ACHN (cell line): ENCODE measurements around the gene MFSD6.
A peak's percentile ranks its signal among the peaks of the same experiment; 100 is the strongest.
"Not testable (repeated sequence)": the region's sequence is repeated elsewhere in the genome, so short reads cannot be mapped to it uniquely, and the experiment has no call there.

Experiments
- DNase-seq: peaks from one replicate; pipeline ENCODE4 v3.0.0-alpha.2; 2015
- in situ Hi-C: cut with HindIII; loops from 2 replicates; pipeline ENCODE4 v1.10.0; 2017; ENCODE audit warnings: low sequenced_read_pairs, low pct_ligation_motif_present, low pct_unique_long_range_greater_than_20kb

The MFSD6 gene

DNA sequence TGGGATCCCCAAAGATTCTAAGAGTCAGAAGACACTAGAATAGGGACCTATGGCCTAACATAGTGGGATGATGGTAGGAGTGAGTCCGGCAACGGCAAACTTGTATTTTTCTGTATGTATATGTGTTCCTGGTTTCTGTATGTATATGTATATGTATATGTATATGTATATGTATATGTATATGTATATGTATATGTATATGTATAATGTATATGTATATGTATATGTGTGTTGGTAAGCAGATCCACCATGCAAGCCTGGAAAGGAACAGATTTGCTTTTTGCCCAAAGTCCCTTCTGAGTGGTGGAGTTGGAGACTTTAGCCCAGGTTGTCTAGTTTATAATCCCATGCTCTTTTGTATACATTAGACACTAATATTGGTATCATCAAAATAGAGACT, 46.6 kb downstream of the MFSD6 start:
- in situ Hi-C loops, result no loop called here
- no peak for DNase-seq

DNA sequence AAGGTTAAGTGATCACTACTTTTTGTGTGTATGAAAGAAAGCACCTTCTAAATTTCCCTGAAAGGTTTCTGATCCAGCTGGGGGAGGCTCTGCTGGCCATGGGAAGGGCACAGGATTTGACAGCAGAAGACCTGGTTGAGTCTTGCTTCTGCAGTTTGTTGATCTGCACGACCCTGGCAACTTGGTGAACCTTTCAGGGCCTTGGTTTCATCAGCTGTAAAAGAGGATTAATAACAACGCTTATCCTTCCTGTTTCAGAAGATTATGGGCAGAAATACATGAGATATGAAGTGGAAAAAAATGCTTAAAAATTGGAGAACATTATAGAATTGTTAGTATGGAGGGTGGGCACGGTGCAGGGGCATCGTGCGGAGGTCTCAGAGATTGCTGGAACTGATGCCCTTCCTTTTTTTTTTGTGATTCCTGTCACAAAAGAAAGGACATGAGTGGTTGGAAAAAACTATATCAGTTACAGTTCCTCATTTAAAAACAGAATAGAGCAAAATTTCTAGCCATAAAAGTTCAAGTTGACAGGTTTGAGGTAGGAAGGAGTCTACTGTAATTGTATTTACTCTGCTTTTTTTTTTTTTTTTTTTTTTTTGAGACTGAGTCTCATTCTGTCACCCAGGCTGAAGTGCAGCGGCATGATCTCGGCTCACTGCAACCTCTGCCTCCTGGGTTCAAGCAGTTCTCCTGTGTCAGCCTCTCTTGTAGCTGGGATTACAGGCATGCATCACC, 47.4 kb downstream of the MFSD6 start:
- in situ Hi-C loops, result no loop called here
- no peak for DNase-seq

DNA sequence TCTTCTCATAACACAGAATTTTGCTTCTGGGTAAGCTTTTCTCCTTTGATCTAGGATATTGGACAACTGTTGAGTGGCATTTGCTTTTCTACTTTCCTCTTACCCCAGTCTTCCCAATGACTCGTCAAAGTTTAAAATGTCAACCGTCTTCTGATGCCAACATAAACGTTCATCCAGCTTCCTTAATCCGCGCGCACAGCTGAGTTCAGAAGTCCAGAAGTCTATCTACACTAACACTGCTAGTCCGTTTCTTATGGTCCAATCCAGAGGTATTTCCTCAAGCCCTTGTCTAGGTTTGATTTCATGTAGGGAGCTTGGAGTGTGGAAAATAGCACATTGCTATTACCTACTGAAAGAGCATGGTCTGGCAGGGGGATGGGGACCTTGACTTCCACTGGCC, 48.7 kb downstream of the MFSD6 start:
- DNase-seq, result no peak
- in situ Hi-C loops, result no loop called here

DNA sequence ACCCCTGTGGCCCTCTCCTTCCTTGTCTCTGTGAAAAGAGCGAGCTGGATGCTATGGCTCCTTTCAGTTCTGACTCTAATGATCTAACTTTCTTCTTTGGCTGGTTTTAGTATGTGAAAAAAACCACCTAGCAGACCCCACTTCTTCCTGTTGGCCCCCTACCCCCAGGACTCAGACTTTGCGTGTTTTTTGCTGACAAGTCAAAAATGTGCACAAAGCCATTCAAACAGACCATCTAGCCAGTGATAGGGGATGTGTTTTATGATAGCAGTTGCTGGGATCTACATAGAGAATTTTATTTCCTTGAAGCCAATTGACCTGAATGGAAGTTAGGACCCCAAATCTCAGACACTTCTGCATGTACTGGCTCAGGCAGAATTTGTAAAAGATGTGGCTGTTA, 49.1 kb downstream of the MFSD6 start:
- in situ Hi-C loops, result no loop called here
- DNase-seq, result no peak

DNA sequence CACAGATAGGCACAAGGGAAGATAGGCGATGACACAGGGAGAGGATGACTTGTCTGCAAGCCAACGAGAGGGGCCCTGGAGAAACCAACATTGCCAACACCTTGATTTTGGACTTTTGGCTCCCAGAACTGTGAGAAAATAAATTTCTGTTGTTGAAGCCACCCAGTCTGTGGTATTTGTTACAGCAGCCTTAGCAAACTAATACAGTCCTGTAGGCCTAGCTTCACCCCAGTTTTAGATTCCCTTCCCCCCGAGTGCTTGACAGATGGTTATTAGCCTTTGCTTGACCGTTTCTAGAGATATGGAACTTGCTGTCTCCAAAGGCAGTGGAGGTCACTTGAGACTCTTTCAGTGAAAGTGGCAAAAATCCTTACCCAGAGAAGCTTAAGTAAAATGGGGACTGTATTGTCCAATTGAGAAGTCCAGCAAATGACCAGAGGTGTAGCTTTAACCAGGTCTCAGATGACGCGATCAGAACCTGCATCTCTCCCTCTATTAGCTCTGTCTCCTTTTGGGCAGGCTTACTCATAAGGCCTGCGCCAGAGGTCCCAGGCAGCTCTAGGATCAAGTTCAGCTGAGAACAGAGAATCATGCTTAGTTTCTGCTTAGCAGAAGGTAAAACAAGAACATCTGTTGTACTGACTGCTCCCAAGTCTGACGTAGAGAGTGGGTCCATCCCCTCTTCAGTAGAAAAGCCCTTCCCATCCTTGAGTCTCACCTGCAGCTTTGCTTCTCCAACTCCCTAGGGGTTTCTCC, 50.4 kb downstream of the MFSD6 start:
- in situ Hi-C loops, result no loop called here
- DNase-seq, result no peak

DNA sequence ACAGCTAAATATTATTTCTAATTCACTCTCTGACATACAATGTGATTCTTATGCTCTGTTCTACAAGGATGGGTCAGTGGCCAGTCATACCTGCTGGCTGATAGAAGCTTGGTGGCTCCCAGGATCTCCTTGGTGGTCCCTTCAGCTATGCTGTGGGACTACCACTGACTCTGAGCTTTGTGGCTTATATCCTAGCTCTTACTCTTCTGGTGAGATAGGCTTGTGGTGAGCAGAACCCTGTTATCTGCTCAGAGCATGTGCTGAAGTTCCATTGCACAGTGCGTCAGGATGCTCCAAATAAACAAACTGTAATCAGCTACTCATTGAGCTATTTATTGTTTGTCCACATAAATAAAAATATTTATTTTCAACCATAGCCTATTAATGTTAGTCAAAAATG, 51.7 kb downstream of the MFSD6 start:
- no peak for DNase-seq
- in situ Hi-C loops, result no loop called here

DNA sequence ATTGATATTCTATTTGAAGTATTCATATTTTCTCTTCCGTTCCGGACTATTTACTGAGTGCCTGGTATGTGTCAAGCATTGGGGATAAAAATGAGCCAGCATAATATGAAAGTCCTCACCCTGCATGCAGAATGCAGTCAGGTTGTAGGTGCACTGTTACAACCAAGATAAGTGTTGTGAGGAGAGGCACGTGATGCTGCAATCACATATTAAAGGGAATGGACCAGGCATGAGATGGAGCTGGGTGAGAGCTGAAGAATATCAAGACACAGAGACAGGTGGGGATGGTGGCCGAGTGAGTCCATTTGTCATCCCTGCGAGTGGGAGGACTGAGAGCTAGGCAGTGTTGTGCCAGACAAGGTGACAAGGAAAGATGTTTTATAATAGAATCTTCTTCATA, 52.3 kb downstream of the MFSD6 start:
- DNase-seq, result no peak
- in situ Hi-C loops, result no loop called here

DNA sequence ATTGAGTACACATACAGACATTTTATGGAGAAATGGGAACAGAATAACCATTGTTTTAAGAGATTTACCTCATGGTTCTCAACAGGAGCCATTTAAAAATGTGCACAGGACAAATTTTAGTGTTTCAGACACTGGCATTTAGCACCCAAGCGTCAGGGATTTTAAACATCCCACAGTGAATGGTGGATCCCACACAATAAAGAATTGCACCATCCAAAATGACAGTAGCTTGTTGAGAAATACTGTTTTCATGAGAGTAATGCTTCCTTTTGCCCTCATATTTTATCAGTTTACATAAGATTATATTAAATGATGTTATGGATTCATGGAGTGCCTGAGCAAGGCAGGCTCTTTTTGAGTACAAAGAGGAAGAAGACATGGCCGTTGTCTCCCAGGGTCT, 54.0 kb downstream of the MFSD6 start:
- in situ Hi-C loops, result no loop called here

DNA sequence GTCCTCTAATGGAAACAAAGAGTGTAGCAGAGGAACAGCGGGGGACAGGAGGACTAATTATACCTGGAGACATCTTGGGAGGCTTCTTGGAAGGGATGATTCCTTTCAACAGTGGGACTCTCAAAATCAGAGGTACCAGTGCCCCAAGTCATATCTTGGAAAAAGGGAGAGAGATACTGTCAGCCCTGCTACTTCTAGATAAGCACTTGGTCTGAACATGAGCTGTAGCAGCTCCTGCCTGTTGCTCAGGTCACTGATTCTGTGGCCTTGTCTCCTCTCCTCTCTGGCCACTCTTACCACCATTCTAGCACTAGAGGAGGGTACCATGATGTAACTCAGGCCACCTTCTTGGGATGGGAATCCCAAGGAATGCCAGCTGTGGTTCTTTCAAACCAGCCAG, 54.5 kb downstream of the MFSD6 start:
- in situ Hi-C loops, result no loop called here

More for the DNA sequence above, 54.0 kb downstream of the MFSD6 start:
- DNase-seq, result no peak

DNA sequence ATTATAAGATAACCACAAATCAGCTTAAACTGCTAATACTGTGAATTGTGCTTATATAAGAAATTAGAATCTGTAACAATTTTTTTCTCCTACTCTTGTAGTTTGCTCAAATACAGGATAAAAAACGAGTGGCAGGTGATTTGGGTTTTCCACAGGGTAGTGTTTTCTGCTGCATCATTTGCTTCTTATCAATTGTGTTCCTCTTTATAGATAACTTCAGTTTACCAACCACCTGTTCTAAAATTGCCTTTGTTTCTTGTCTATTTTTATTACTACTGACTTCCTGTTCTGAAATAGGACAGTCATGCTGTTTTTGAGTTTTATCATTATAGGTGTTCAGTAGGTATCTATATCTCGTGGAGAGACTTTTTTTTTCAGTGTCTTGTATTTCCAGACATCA, 56.9 kb downstream of the MFSD6 start:
- in situ Hi-C loops, result no loop called here
- DNase-seq, result no peak

More for the DNA sequence above, 54.5 kb downstream of the MFSD6 start:
- no peak for DNase-seq

DNA sequence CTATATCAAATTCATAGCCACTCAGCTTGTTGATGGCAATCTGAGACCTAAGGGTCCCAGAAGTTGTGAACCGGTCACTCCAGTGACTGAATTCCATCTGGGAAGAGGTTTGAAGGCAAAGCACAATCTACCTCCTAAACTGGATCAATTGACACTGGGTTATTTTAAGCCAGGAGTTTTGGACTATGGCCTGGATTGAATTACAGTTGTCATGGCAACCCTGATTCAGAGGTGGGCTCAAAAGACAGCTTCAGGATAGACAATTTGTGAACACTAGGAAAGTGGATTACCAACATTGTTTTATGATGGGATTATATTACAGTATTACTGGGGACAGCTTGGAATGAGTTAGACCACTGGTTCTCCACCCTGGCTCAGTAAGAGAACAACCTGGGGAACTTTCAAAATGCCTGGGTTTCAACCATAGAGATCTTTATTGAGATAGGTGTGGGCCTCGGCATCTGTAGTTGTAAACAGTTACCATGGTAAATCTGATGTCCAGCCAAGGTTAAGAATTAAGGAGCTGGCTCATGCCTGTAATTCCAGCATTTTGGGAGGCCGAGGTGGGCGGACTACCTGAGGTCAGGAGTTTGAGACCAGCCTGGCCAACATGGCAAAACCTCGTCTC, 58.8 kb downstream of the MFSD6 start:
- no peak for DNase-seq
- in situ Hi-C loops, result no loop called here

DNA sequence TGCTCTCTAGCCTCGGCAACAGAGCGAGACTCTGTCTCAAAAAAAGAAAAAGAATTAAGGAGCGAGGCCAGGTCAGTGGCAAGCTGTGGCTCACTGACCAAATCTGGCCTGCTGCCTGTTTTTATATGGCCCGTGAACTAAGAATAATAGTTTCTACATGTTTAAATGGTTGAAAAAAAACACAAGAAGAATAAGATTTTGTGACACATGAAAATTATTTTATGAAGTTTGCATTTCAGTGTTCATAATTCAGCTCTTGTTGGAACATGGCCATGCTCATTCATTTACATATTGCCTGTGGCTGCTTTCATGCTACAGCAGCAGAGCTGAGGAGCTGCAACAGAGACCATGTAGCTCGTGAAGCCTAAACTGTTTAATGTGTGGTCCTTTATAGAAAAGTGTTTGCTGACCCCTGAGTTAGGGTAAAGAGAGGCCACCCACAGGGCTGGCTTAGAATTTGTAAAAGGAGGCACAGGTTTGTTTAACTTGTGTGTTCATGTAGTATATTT, 59.5 kb downstream of the MFSD6 start:
- in situ Hi-C loops, result no loop called here
- DNase-seq, result no peak

DNA sequence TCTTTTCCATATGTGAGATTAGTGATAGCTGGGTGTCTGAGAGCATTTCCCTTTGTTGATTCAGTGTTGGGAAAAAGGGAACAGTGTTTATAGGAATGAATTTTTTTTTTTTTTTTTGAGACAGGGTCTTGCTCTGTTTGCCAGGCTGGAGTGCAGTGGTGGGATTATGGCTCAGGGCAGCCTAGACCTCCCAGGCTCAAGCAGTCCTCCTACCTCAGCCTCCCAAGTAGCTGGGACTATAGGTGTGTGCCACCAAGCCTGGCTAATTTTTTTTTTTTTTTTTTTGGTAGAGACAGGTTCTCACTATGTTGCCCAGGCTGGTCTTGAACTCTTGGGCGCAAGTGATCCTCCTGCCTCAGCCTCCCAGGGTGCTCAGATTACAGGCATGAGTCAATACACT, 60.2 kb downstream of the MFSD6 start:
- DNase-seq, in situ Hi-C loops: not testable (repeated sequence)

DNA sequence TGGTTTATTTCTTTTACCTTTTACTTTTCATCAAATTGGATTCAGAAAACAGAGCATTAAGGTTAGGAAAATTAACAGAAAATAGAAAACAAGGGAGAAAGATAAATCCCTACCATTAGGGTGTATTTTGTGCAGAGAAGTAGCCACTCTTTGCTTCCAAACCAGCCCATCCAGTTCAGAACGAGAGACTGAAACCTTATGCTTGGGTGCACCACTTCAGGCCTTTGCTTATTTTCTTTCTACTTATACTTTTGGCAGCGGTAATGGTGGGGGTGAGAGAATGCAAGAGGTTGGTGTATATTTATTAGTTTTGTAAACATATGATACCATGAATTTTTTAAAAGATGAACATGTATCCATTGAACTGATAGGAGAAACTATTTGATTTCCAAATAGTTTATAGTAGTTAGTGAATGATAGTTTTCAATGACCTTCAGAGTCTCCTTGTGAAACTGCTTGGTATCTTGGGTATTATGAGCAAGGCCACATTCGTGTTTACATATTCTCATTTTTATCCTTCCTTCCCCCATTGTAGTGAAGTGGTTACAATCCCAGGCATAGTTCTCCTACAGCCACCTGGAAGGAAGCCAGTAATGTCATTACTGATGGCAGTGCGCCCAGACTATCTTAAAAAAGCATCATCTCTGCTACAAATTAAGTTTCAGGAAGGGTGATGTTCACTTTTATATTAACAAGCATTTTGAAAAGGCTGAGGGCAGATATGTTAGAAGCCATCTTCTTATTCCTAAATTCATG, 60.8 kb downstream of the MFSD6 start:
- in situ Hi-C loops, result no loop called here
- DNase-seq, result peak; percentile 76

DNA sequence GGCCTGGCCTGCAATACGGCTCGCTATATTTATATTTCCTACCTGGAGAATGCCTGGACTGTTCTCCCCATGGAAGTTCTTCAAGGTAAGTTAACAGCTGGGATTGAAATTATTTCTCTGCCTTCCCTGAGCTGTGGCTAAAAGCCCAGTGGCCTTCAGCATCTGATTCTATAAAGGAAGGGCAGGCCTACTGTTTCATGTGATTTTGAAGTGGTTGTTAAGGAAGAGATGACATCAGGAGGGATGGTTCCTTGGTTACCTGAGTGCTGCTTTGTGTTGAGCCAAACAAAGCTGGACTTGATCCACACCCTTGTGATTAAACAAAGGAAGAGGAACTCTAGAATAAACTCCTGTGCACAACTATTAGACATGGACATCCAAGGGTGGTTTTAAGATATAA, 61.6 kb downstream of the MFSD6 start:
- DNase-seq, result peak; percentile 24
- in situ Hi-C loops, result no loop called here

DNA sequence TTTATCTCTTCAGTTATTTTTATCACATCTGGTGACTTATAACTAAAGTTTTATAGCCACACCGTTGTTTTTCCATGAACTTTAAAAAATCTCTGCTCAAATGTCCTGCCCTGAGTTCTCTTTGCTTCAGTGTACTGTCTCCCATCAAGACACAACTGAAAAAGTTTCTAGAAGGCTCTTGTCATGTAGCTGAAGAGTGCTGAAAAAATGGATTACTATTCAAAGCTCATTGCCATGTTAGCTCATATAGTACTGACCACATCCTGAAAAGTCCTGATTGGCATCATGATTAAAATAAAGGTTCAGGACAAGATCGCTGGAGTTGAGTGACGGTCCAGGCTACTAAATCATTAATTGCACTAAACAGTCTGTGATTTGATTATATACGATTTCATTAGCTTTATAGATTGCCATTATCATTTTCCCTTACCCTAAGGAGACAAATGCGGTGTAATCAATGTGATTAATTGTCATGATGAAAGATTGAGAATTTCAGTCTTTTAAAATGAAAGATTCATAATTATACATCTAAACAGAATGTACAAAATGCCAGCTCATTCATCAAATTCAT, 62.2 kb downstream of the MFSD6 start:
- no peak for DNase-seq
- in situ Hi-C loops, result no loop called here

DNA sequence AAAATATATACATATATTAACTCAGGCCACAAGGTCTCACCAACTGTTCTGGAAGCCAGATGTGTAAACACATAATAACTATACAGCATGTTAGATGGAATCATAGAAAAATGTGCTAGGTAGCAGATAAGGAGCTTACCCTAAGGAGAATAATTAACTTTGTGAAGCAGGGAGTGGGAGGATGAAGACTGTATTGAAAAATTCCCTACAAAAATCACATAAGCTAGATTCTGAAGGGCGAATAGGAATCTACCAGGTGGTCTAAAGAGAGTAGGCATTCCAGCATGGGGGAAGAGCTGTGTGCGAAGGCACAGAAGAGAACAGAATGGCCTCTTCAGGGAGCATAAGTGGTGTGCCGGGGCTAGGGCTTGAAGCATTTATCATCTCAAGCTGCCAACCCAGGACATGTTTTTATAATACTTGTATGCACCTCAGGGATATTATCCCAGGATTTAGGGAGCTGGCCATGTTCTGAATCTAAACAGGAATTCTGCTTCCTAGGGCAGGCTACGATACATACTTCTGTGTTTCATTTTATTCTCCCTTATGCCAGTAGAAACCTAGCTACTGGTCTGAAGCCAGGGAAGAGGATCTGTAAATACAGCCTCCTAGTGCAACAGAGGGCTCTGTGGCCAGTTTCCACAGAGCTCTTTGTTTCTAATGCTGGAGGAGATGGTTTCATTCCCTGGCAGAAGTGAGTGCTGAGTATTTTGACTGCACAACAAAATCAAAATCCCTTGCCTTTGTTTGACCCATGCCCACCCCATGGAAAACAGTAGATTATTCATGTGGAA, 69.7 kb downstream of the MFSD6 start:
- in situ Hi-C loops, result no loop called here
- DNase-seq, result no peak
